CD14-positive monocyte (primary cell): ENCODE measurements around the gene ADAD1. TPM values are rescaled to one million over a fixed set of nuclear protein-coding genes. Genes with fewer than 3 reads are reported as not detected.

Experiments used
- DNase-seq, 3 donors: peaks; one replicate each; pipeline ENCODE4 v3.0.0-alpha.2; 2011 to 2022
- H2AFZ ChIP-seq: 2 replicates; pipeline ENCODE4 v1.6.0; 2012; ENCODE audit warnings: mild to moderate bottlenecking, low read depth, low read length, inconsistent platforms; ENCODE audit not compliant: insufficient read depth, poor library complexity, severe bottlenecking
- H3K27ac ChIP-seq, 2 donors: 1 replicate in 1 of 2; 2 replicates in 1 of 2; pipeline ENCODE4 v1.5.1; 2012 to 2013; ENCODE audit warnings: low read length in 2 of 2, control low read depth in 1 of 2, inconsistent platforms in 1 of 2, low read depth in 1 of 2, mild to moderate bottlenecking in 1 of 2
- H3K27me3 ChIP-seq, 2 donors: one replicate each; pipeline versions ENCODE4 v1.6.0 to v1.6.1; 2011 to 2013; ENCODE audit warnings: low read length in 2 of 2; ENCODE audit not compliant: control insufficient read depth in 2 of 2, insufficient read depth in 2 of 2
- H3K36me3 ChIP-seq, 2 donors: replicated peaks in 1 of 2; 1 replicate in 1 of 2; 2 replicates in 1 of 2; pipeline versions ENCODE4 v1.5.1 to v1.6.1; 2012 to 2013; ENCODE audit warnings: low read length in 2 of 2, control low read depth in 1 of 2, inconsistent platforms in 1 of 2, mild to moderate bottlenecking in 1 of 2; ENCODE audit not compliant: insufficient read depth in 2 of 2, control insufficient read depth in 1 of 2
- H3K4me1 ChIP-seq, 2 donors: 1 replicate in 1 of 2; 2 replicates in 1 of 2; pipeline versions ENCODE4 v1.5.1 to v1.6.1; 2012 to 2013; ENCODE audit warnings: low read length in 2 of 2, control low read depth in 1 of 2, inconsistent platforms in 1 of 2, mild to moderate bottlenecking in 1 of 2, moderate library complexity in 1 of 2; ENCODE audit not compliant: insufficient read depth in 2 of 2, control insufficient read depth in 1 of 2
- H3K4me2 ChIP-seq: replicated peaks from 2 replicates; pipeline ENCODE3; 2012; ENCODE audit warnings: low read length, moderate library complexity, mild to moderate bottlenecking; ENCODE audit not compliant: poor library complexity, severe bottlenecking; ENCODE audit errors: extremely low read depth
- H3K4me3 ChIP-seq, 3 experiments: fragments of 200-600 bp in 1 of 3; sonication (generic) in 1 of 3; replicated peaks in 1 of 3; 1 replicate in 2 of 3; 2 replicates in 1 of 3; pipeline ENCODE4 v1.5.1; 2011 to 2013; ENCODE audit warnings: low read length in 3 of 3, mild to moderate bottlenecking in 3 of 3, control low read depth in 2 of 3, low read depth in 2 of 3, inconsistent platforms in 1 of 3, moderate library complexity in 1 of 3
- H3K79me2 ChIP-seq: 2 replicates; pipeline ENCODE4 v1.6.0; 2012; ENCODE audit warnings: mild to moderate bottlenecking, control low read depth, inconsistent platforms, low read length, moderate library complexity; ENCODE audit not compliant: insufficient read depth
- H3K9ac ChIP-seq: 2 replicates; pipeline ENCODE4 v1.6.0; 2017; ENCODE audit warnings: low read length, mild to moderate bottlenecking; ENCODE audit not compliant: insufficient read depth, poor library complexity, severe bottlenecking
- H3K9me3 ChIP-seq, 2 donors: replicated peaks in 1 of 2; 1 replicate in 1 of 2; 2 replicates in 1 of 2; pipeline versions ENCODE4 v1.5.1 to v1.6.1; 2012 to 2013; ENCODE audit warnings: low read length in 2 of 2, control low read depth in 1 of 2; ENCODE audit not compliant: control insufficient read depth in 1 of 2, insufficient read depth in 1 of 2
- H4K20me1 ChIP-seq: 2 replicates; pipeline ENCODE4 v1.6.0; 2012; ENCODE audit warnings: mild to moderate bottlenecking, low read length, control low read depth, moderate library complexity; ENCODE audit not compliant: insufficient read depth
- H3K27ac Mint-ChIP-seq, 7 donors: one replicate each; pipeline ENCODE4 v1.8.0; 2020; ENCODE audit warnings: mild to moderate bottlenecking in 7 of 7, mixed read lengths in 7 of 7, moderate library complexity in 6 of 7, inconsistent platforms in 2 of 7
- H3K27me3 Mint-ChIP-seq, 3 donors: one replicate each; pipeline ENCODE4 v1.8.0; 2021 to 2022; ENCODE audit warnings: low read depth in 3 of 3, mild to moderate bottlenecking in 3 of 3, mixed read lengths in 3 of 3, moderate library complexity in 3 of 3, inconsistent platforms in 1 of 3
- H3K36me3 Mint-ChIP-seq, 2 donors: one replicate each; pipeline ENCODE4 v1.8.0; 2020; ENCODE audit warnings: mixed read lengths in 2 of 2, inconsistent platforms in 1 of 2, mild to moderate bottlenecking in 1 of 2
- H3K4me1 Mint-ChIP-seq: one replicate; pipeline ENCODE4 v1.8.0; 2020; ENCODE audit warnings: mild to moderate bottlenecking, mixed read lengths
- H3K4me3 Mint-ChIP-seq, 2 donors: one replicate each; pipeline ENCODE4 v1.8.0; 2020; ENCODE audit warnings: mild to moderate bottlenecking in 2 of 2, mixed read lengths in 2 of 2, moderate library complexity in 1 of 2
- H3K9me3 Mint-ChIP-seq, 7 donors: one replicate each; pipeline ENCODE4 v1.8.0; 2020 to 2022; ENCODE audit warnings: mixed read lengths in 7 of 7, mild to moderate bottlenecking in 6 of 7, moderate library complexity in 6 of 7, inconsistent platforms in 2 of 7
- CTCF ChIP-seq: fragments of 200-600 bp; IDR thresholded peaks from one replicate; pipeline ENCODE4 v1.8.0; 2022; ENCODE audit warnings: antibody characterized with exemption, mild to moderate bottlenecking
- WGBS: methylation state at CpG from one replicate; pipeline ENCODE4 v1.1.5; 2013; ENCODE audit warnings: missing lambda C conversion rate; ENCODE audit not compliant: insufficient coverage; 5-methylcytosine and 5-hydroxymethylcytosine counted together
- intact Hi-C, 2 donors: fragments of 100-400 bp; cut with micrococcal nuclease; formaldehyde crosslinking; loops; one replicate each; pipeline versions ENCODE4 v1.15.0 to v1.15.1; 2023
- polyA plus RNA-seq, 3 donors: library from polyadenylated mRNA; depleted of rRNA in 1 of 3; unstranded in 2 of 3; stranded (reverse) in 1 of 3; fragments of 300-500 nt in 2 of 3; fragments of >200 nt in 1 of 3; fragmentation: Illumina TruSeq in 2 of 3; gene quantifications; 1 replicate in 2 of 3; 2 replicates in 1 of 3; pipeline ENCODE4 v1.2.3, GENCODE V29; 2012 to 2021

The ADAD1 gene
- polyA plus RNA-seq, 3 donors, result not detected

GRCh38 chr4:122476126-122476525, 97.3 kb downstream of the ADAD1 start:
- Histone ChIP-seq H4K20me1 (no peaks in the 10 kb centered on the region), H3K4me3 (no peak overlapping the region)

DNA sequence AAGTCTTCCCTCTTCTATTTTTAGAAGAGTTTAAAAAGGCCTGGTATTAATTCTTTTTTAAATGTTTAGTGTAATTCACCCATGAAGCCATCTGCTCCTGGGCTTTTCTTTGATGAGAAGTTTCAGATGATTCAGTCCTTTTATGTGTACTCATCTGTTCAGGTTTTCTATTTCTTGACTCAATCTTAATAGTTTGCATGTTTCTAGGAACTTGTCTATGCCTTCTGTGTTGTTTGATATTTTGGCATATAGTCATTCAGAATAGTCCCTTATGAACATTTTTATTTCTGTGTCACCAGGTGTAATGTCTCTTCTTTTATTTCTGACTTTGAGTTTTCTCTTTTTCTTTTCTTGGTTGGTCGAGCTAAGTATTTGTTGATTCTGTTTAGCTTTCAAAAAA, 97.9 kb downstream of the ADAD1 start:
- Histone ChIP-seq H3K36me3 (no peaks in the 10 kb centered on the region), H3K27me3 (no peaks in the 10 kb centered on the region), H3K9me3 (no peaks in the 10 kb centered on the region), H3K79me2 (no peaks in the 10 kb centered on the region), H2AFZ (no peak overlapping the region), H3K4me1 (no peaks in the 10 kb centered on the region), H4K20me1 (no peaks in the 10 kb centered on the region), H3K27ac (no peak overlapping the region), H3K9ac (no peak overlapping the region), H3K4me3 (no peak overlapping the region), H3K4me2 (no peak overlapping the region)
- TF ChIP-seq CTCF, result no peak
- no peak overlapping the region for H3K4me3 Mint-ChIP-seq
- no CpG with 5 or more reads among the region's 1 CpG for WGBS
- no peaks in the 10 kb centered on the region for H3K4me1 Mint-ChIP-seq
- H3K9me3 Mint-ChIP-seq, result peaks cover 0 to 12% (median 4%) of the 10 kb centered on the region in 7 donors
- no peak for DNase-seq
- peaks cover 0 to 1% (median 0%) of the 10 kb centered on the region in 3 donors for H3K27me3 Mint-ChIP-seq
- intact Hi-C loops, result no loop called here
- H3K36me3 Mint-ChIP-seq, result no peaks in the 10 kb centered on the region
- H3K27ac Mint-ChIP-seq, result no peak overlapping the region

More at GRCh38 chr4:122476126-122476525, 97.3 kb downstream of the ADAD1 start:
- intact Hi-C loops, result no loop called here
- no peak overlapping the region for H3K9ac ChIP-seq
- no peaks in the 10 kb centered on the region for H3K27me3 ChIP-seq
- no peak overlapping the region for H3K27ac ChIP-seq
- no peaks in the 10 kb centered on the region for H3K9me3 ChIP-seq
- H3K36me3 ChIP-seq, result no peaks in the 10 kb centered on the region
- Mint-ChIP-seq H3K9me3 (peaks cover 0 to 16% (median 4%) of the 10 kb centered on the region in 7 donors), H3K4me1 (no peaks in the 10 kb centered on the region), H3K4me3 (no peak overlapping the region), H3K27me3 (peaks cover 0 to 1% (median 0%) of the 10 kb centered on the region in 3 donors), H3K36me3 (no peaks in the 10 kb centered on the region), H3K27ac (no peak overlapping the region)
- no CpG with 5 or more reads among the region's 1 CpG for WGBS
- H3K79me2 ChIP-seq, result no peaks in the 10 kb centered on the region
- no peak overlapping the region for H3K4me2 ChIP-seq
- DNase-seq, result no peak
- TF ChIP-seq CTCF, result no peak
- H3K4me1 ChIP-seq, result no peaks in the 10 kb centered on the region
- no peak overlapping the region for H2AFZ ChIP-seq

Other genes with a start within 250 kb of the ADAD1 start
- 10 to 100 TPM in 1 of 3 donors, 1 to 10 TPM in 2; 2.7 to 35.1 (median 3.3) TPM for gene BLTP1, start 226.7 kb upstream of the ADAD1 start, polyA plus RNA-seq
- gene IL2, start 77.7 kb downstream of the ADAD1 start, polyA plus RNA-seq, result not detected
- gene IL21, start 242.1 kb downstream of the ADAD1 start, polyA plus RNA-seq, result not detected